GM12878 (cell line): ENCODE results near the gene AP1S3. TPM values are rescaled to one million over a fixed set of nuclear protein-coding genes. Genes with fewer than 3 reads are reported as not detected.

ENCODE experiments used
- EZH2 ChIP-seq: IDR thresholded peaks from 2 replicates; pipeline ENCODE4 v1.6.1; 2012; ENCODE audit warnings: low read depth, mild to moderate bottlenecking, control low read depth, inconsistent platforms, low read length, borderline replicate concordance; ENCODE audit not compliant: control insufficient read depth
- FOS ChIP-seq: IDR thresholded peaks from 3 replicates; pipeline ENCODE4 v1.6.1; 2011; ENCODE audit warnings: borderline replicate concordance; ENCODE audit not compliant: insufficient read length; ENCODE audit errors: extremely low read depth
- HSF1 ChIP-seq: fragments of 150-350 bp; IDR thresholded peaks from 2 replicates; pipeline ENCODE4 v1.6.1; 2014; ENCODE audit warnings: mild to moderate bottlenecking, low read depth, low read length
- MLLT1 ChIP-seq: fragments of 450-650 bp; IDR thresholded peaks from 2 replicates; pipeline ENCODE4 v1.6.1; 2016; ENCODE audit warnings: mild to moderate bottlenecking
- MYB ChIP-seq: fragments of 150-350 bp; IDR thresholded peaks from 2 replicates; pipeline ENCODE4 v1.6.1; 2014; ENCODE audit warnings: mild to moderate bottlenecking, low read depth, low read length, borderline replicate concordance
- MYC ChIP-seq: IDR thresholded peaks from 2 replicates; pipeline ENCODE4 v1.6.1; 2011; ENCODE audit warnings: mild to moderate bottlenecking, low read length, moderate library complexity, inconsistent platforms; ENCODE audit not compliant: insufficient read depth, insufficient replicate concordance, insufficient read length, severe bottlenecking
- NFYA ChIP-seq: IDR thresholded peaks from 2 replicates; pipeline ENCODE4 v1.6.1; 2011; ENCODE audit warnings: low read depth, mild to moderate bottlenecking, low read length, improper control_type of control experiment, borderline replicate concordance
- NR2C1 ChIP-seq: fragments of 450-650 bp; IDR thresholded peaks from 2 replicates; pipeline ENCODE4 v1.6.1; 2017; ENCODE audit warnings: antibody characterized with exemption, mild to moderate bottlenecking, moderate library complexity
- ZBTB33 ChIP-seq: fragments of 450-650 bp; IDR thresholded peaks from 2 replicates; pipeline ENCODE4 v1.6.1; 2017; ENCODE audit warnings: mild to moderate bottlenecking
- ZBTB4 ChIP-seq: fragments of 450-650 bp; formaldehyde crosslinking; IDR thresholded peaks from 2 replicates; pipeline ENCODE4 v1.4.0; 2022; ENCODE audit warnings: mild to moderate bottlenecking, moderate library complexity
- polyA plus RNA-seq, 11 experiments: library from polyadenylated mRNA; depleted of rRNA in 4 of 11; unstranded in 6 of 11; stranded (reverse) in 5 of 11; fragments of >200 nt; fragmentation: Nextera tagmentation in 4 of 11; fragmentation: Illumina TruSeq in 1 of 11; extraction: Ambion mirVana in 4 of 11; extraction: Trizol in 1 of 11; gene quantifications; 1 replicate in 1 of 11; 2 replicates in 10 of 11; pipeline versions ENCODE4 v1.2.1 to v1.2.3, GENCODE V29; 2011 to 2016; ENCODE audit warnings: inconsistent platforms in 2 of 11, missing spikeins in 2 of 11, low read depth in 1 of 11
- total RNA-seq, 4 experiments: library from RNA; depleted of rRNA in 3 of 4; stranded (reverse); fragments of >200 nt in 3 of 4; fragmentation: Illumina TruSeq in 1 of 4; extraction: Trizol in 1 of 4; gene quantifications; 2 replicates each; pipeline versions ENCODE4 v1.2.1 to v1.2.3, GENCODE V29; 2013 to 2021

Gene AP1S3
- total and polyA plus RNA-seq, 10 of the 15 experiments (the other 5 are each of a cell fraction or from before 2014, with no cell fraction given) = 2.6 to 14.3 (median 9.2) TPM

- TF ChIP-seq MLLT1 = no peak
- TF ChIP-seq ZBTB4 = no peak
- no peak for TF ChIP-seq NFYA
- no peak for TF ChIP-seq NR2C1
- no peak for TF ChIP-seq EZH2
- no peak for TF ChIP-seq HSF1
- TF ChIP-seq ZBTB33 = no peak
- no peak for TF ChIP-seq MYC
- no peak for TF ChIP-seq FOS
- no peak for TF ChIP-seq MYB
These were observed 89.9 kb downstream of the AP1S3 start (continued) for GRCh38 chr2:223747392-223748042.
